HEK293 (cell line): ENCODE data around the gene MGAT5B.

Experiments used
- CTCF ChIA-PET: fragments of 350-600 bp; formaldehyde crosslinking; extraction: SDS; loops from one replicate; lab custom pipeline; 2021; ENCODE audit warnings: antibody characterized with exemption; lab: Yijun Ruan, JAX
- POLR2A ChIA-PET: fragments of 300-600 bp; formaldehyde crosslinking; extraction: SDS; loops from one replicate; lab custom pipeline; 2020; ENCODE audit warnings: antibody characterized with exemption, inconsistent platforms; lab: Yijun Ruan, JAX
- H3K27ac ChIP-seq: fragments of 200-500 bp; sonication (Bioruptor generic); 2 replicates; pipeline ENCODE4 v1.5.1; 2014; ENCODE audit warnings: low read depth, low read length, control low read depth, inconsistent platforms; ENCODE audit errors: extremely low read depth
- H3K36me3 ChIP-seq, 2 experiments: fragments of 200-500 bp in 1 of 2; sonication (Bioruptor generic) in 1 of 2; 1 replicate in 1 of 2; 2 replicates in 1 of 2; pipeline ENCODE4 v1.5.1; 2014 to 2017; ENCODE audit warnings: inconsistent platforms in 2 of 2, low read length in 2 of 2; ENCODE audit not compliant: control insufficient read depth in 2 of 2, insufficient read depth in 1 of 2
- H3K4me1 ChIP-seq: fragments of 200-500 bp; sonication (Bioruptor generic); 2 replicates; pipeline ENCODE4 v1.5.1; 2014; ENCODE audit warnings: mild to moderate bottlenecking, low read length, inconsistent platforms; ENCODE audit not compliant: control insufficient read depth, insufficient read depth
- H3K4me3 ChIP-seq: 2 replicates; pipeline ENCODE4 v1.5.1; 2011; ENCODE audit warnings: low read depth, mild to moderate bottlenecking, control low read depth, low read length, moderate library complexity
- H3K9me3 ChIP-seq: fragments of 200-500 bp; sonication (Bioruptor generic); 2 replicates; pipeline ENCODE4 v1.5.1; 2014; ENCODE audit warnings: low read depth, low read length, inconsistent platforms; ENCODE audit not compliant: control insufficient read depth, insufficient read depth
- PBX3 ChIP-seq: sonication (generic); formaldehyde crosslinking; IDR thresholded peaks from 2 replicates; pipeline ENCODE4 v1.8.1; 2022; ENCODE audit warnings: mild to moderate bottlenecking, moderate library complexity, missing genetic modification reagents
- PRDM1 ChIP-seq: fragments of 450-650 bp; formaldehyde crosslinking; IDR thresholded peaks from 2 replicates; pipeline ENCODE4; 2016; ENCODE audit warnings: missing biosample characterization, missing genetic modification characterization
- REPIN1 ChIP-seq: fragments of 450-650 bp; formaldehyde crosslinking; IDR thresholded peaks from 2 replicates; pipeline ENCODE4 v1.5.1; 2017; ENCODE audit warnings: missing biosample characterization, missing genetic modification characterization, low read depth
- SP7 ChIP-seq: fragments of 450-650 bp; formaldehyde crosslinking; IDR thresholded peaks from 2 replicates; pipeline ENCODE4 v1.5.1; 2016; ENCODE audit warnings: missing biosample characterization, missing genetic modification characterization
- ZBTB44 ChIP-seq: fragments of 450-650 bp; IDR thresholded peaks from 2 replicates; pipeline ENCODE4 v1.5.1; 2018; ENCODE audit warnings: missing biosample characterization, mild to moderate bottlenecking, missing genetic modification characterization
- ZFP37 ChIP-seq: fragments of 450-650 bp; formaldehyde crosslinking; IDR thresholded peaks from 2 replicates; pipeline ENCODE4 v1.5.1; 2016; ENCODE audit warnings: missing biosample characterization, missing genetic modification characterization
- ZIC2 ChIP-seq: fragments of 450-650 bp; formaldehyde crosslinking; IDR thresholded peaks from 2 replicates; pipeline ENCODE4 v1.5.1; 2016; ENCODE audit warnings: missing biosample characterization, missing genetic modification characterization
- ZNF138 ChIP-seq: fragments of 450-650 bp; formaldehyde crosslinking; IDR thresholded peaks from 2 replicates; pipeline ENCODE4 v1.5.1; 2016; ENCODE audit warnings: missing biosample characterization, missing genetic modification characterization, borderline replicate concordance
- ZNF214 ChIP-seq: fragments of 450-650 bp; formaldehyde crosslinking; IDR thresholded peaks from 2 replicates; pipeline ENCODE4 v1.5.1; 2017; ENCODE audit warnings: missing biosample characterization, mild to moderate bottlenecking, missing genetic modification characterization, borderline replicate concordance
- ZNF223 ChIP-seq: fragments of 450-650 bp; formaldehyde crosslinking; IDR thresholded peaks from 2 replicates; pipeline ENCODE4 v1.5.1; 2016; ENCODE audit warnings: missing biosample characterization, missing genetic modification characterization
- ZNF248 ChIP-seq: fragments of 450-650 bp; formaldehyde crosslinking; IDR thresholded peaks from 2 replicates; pipeline ENCODE4 v1.5.1; 2017; ENCODE audit warnings: missing biosample characterization, missing genetic modification characterization
- ZNF416 ChIP-seq: fragments of 450-650 bp; formaldehyde crosslinking; IDR thresholded peaks from 2 replicates; pipeline ENCODE4 v1.5.1; 2016; ENCODE audit warnings: missing biosample characterization, missing genetic modification characterization
- ZNF433 ChIP-seq: fragments of 450-650 bp; formaldehyde crosslinking; IDR thresholded peaks from 2 replicates; pipeline ENCODE4 v1.5.1; 2016; ENCODE audit warnings: missing biosample characterization, missing genetic modification characterization, low read depth
- ZNF473 ChIP-seq: fragments of 450-650 bp; formaldehyde crosslinking; IDR thresholded peaks from 2 replicates; pipeline ENCODE4 v1.5.1; 2017; ENCODE audit warnings: missing biosample characterization, missing genetic modification characterization
- ZNF488 ChIP-seq: fragments of 450-650 bp; formaldehyde crosslinking; IDR thresholded peaks from 2 replicates; pipeline ENCODE4 v1.5.1; 2016; ENCODE audit warnings: missing biosample characterization, missing genetic modification characterization
- ZNF518A ChIP-seq: fragments of 450-650 bp; formaldehyde crosslinking; conservative IDR thresholded peaks from 2 replicates; pipeline ENCODE4 v1.5.1; 2016; ENCODE audit warnings: low read depth, missing biosample characterization, missing genetic modification characterization
- ZNF544 ChIP-seq: fragments of 450-650 bp; formaldehyde crosslinking; IDR thresholded peaks from 2 replicates; pipeline ENCODE4 v1.5.0; 2017; ENCODE audit warnings: missing biosample characterization, missing genetic modification characterization
- ZNF692 ChIP-seq: fragments of 450-650 bp; formaldehyde crosslinking; IDR thresholded peaks from 2 replicates; pipeline ENCODE4 v1.5.1; 2016; ENCODE audit warnings: missing biosample characterization, missing genetic modification characterization

MGAT5B gene

GRCh38 chr17:76944477-76944876 is 76.3 kb downstream of the MGAT5B start (continued):
- TF ChIP-seq ZBTB44 (tag by site-specific recombination) (no peak), ZFP37 (tag by site-specific recombination) (no peak)

- H3K4me3 ChIP-seq = no peak overlapping the region
- no peaks in the 10 kb centered on the region for H3K36me3 ChIP-seq
- no peaks in the 10 kb centered on the region for H3K9me3 ChIP-seq
- CTCF ChIA-PET = interaction anchor here (0.5 kb wide), 1 partner anchor 331 kb away, joined by 3 read pairs; no protein-coding TSS in a partner anchor
- POLR2A ChIA-PET = no interaction called here
- no peak overlapping the region for H3K27ac ChIP-seq
- H3K4me1 ChIP-seq = no peaks in the 10 kb centered on the region
- TF ChIP-seq PRDM1 (tag by site-specific recombination) = no peak
- no peak for TF ChIP-seq ZNF544 (tag by site-specific recombination)
- TF ChIP-seq ZNF473 (tag by site-specific recombination) = no peak
- no peak for TF ChIP-seq ZIC2 (tag by site-specific recombination)
- no peak for TF ChIP-seq ZNF433 (tag by site-specific recombination)
- no peak for TF ChIP-seq PBX3 (CRISPR knock-in tag)
- TF ChIP-seq ZNF248 (tag by site-specific recombination) = no peak
- no peak for TF ChIP-seq ZNF518A
- TF ChIP-seq ZNF692 = no peak
- no peak for TF ChIP-seq SP7
- no peak for TF ChIP-seq ZNF138 (tag by site-specific recombination)
- TF ChIP-seq ZNF488 = no peak
- TF ChIP-seq ZNF223 = no peak
- TF ChIP-seq ZNF416 (tag by site-specific recombination) = no peak
- TF ChIP-seq ZNF214 (tag by site-specific recombination) = no peak
- TF ChIP-seq REPIN1 (tag by site-specific recombination) = no peak
Measured at GRCh38 chr17:76946111-76946771, 78.0 kb downstream of the MGAT5B start.
